ENCODE measurements around the gene GAN. TPM values are rescaled to one million over a fixed set of nuclear protein-coding genes. Genes with fewer than 3 reads are reported as not detected.

Gene GAN, protein sequence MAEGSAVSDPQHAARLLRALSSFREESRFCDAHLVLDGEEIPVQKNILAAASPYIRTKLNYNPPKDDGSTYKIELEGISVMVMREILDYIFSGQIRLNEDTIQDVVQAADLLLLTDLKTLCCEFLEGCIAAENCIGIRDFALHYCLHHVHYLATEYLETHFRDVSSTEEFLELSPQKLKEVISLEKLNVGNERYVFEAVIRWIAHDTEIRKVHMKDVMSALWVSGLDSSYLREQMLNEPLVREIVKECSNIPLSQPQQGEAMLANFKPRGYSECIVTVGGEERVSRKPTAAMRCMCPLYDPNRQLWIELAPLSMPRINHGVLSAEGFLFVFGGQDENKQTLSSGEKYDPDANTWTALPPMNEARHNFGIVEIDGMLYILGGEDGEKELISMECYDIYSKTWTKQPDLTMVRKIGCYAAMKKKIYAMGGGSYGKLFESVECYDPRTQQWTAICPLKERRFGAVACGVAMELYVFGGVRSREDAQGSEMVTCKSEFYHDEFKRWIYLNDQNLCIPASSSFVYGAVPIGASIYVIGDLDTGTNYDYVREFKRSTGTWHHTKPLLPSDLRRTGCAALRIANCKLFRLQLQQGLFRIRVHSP
- total RNA-seq = 9.0 TPM
- long read RNA-seq, full-length matches to known transcripts = 5 of 13 reads
- long read RNA-seq, partial matches to known transcripts = 2 of 13 reads
- long read RNA-seq, other reads (novel, unspliced or antisense) = 6 of 13 reads

- ATAC-seq (ENCODE audit: poor library complexity) = peak; percentile 98
- intact Hi-C loops (cut with DNase I) = loop anchor here (10.0 kb wide), 1 partner anchor 110 kb away; no protein-coding TSS in a partner anchor
Measured at GRCh38 chr16:81314603-81315270, at the start of gene GAN. GAN (plus strand) TSS chr16:81314962; CDS start chr16:81315114, 152 bp downstream.

GRCh38 chr16:81265052-81265451 is 49.7 kb upstream of the GAN start:
- intact Hi-C loops (cut with DNase I) = no loop called here
- ATAC-seq (ENCODE audit: poor library complexity) = no peak

More at GRCh38 chr16:81314603-81315270, at the start of gene GAN:
- DNase-seq = peak; percentile 97

GRCh38 chr16:81265658-81266451 is 48.9 kb upstream of the GAN start:
- peak; percentile 92 for DNase-seq
- peak; percentile 97 for ATAC-seq (ENCODE audit: poor library complexity)
- intact Hi-C loops (cut with DNase I) = no loop called here

More at GRCh38 chr16:81265052-81265451, 49.7 kb upstream of the GAN start:
- DNase-seq = no peak

- intact Hi-C loops (cut with DNase I) = no loop called here
- ATAC-seq (ENCODE audit: poor library complexity) = peak; percentile 29
- no peak for DNase-seq
Measured at GRCh38 chr16:81266680-81267095, 48.1 kb upstream of the GAN start.

- intact Hi-C loops (cut with DNase I) = no loop called here
- DNase-seq = no peak
Measured at GRCh38 chr16:81268509-81268908, 46.3 kb upstream of the GAN start.

GRCh38 chr16:81273223-81273950 is 41.4 kb upstream of the GAN start:
- DNase-seq (no peak), ATAC-seq (ENCODE audit: poor library complexity) (no peak)
- intact Hi-C loops (cut with DNase I) = no loop called here

More at GRCh38 chr16:81268509-81268908, 46.3 kb upstream of the GAN start:
- ATAC-seq (ENCODE audit: poor library complexity) = no peak

DNA sequence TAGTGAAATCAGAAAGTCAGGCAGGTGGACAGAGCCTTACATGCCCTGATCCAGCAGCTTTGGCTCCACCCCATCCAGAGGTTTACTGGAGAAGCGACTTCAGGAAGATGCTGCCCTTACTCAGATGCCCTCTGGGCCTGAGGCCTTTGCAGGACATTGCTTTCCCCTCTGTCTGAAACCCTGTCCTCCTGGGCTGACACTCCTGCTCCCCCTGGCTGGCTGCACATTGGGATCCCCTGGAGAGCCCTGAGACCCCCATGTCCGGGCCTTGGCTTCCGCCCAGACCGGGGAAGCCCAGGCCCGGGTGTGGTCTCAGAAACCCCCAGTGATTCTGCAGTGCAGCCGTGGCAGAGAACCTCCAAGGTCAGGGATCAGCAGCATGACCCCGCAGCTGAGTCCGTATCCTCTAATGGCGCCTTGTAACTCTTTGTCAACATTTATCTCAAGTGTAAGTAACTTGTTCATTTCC is 39.7 kb upstream of the GAN start:
- intact Hi-C loops (cut with DNase I) = no loop called here
- ATAC-seq (ENCODE audit: poor library complexity) (no peak), DNase-seq (no peak)

DNA sequence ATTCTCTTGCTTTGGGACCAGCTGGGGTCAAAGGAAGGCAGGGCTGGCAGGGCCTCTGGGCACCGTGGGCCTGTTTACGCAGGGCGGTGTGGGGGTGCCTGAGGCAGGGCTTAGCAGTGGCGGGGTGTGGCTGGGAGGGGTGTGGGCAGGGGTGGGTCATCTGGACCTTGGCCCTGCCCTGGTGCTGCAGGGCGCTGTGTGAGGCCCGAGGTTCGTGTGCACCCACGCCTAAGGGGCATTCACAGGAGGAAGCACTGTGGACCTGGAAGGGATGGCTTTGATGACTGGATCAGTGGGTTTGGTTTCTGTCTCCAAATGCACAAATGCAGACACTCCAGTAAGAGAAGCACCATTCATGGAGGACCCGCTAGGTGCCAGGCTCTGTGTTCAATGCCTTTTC is 39.0 kb upstream of the GAN start:
- DNase-seq = no peak
- peak; percentile 41 for ATAC-seq (ENCODE audit: poor library complexity)
- intact Hi-C loops (cut with DNase I) = no loop called here

DNA sequence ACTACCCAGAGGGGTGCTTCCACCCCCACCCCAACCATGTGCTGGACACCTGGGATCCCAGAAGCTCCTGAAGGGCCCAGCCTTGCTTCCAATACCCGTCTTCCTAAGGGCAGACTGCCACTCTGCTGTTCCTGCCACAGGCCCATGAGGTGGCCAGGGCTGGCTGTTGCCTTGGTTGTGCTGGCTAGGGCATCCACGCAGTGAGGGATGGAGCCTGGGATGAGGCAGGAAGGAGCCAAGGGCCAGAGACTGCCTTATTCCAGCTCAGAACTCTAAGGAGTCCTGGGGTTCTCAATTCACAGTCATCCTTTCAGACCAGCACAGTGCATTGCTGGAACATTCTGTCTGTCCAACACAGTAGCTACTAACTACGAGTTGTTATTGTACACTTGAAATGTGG is 38.4 kb upstream of the GAN start:
- no peak for ATAC-seq (ENCODE audit: poor library complexity)
- intact Hi-C loops (cut with DNase I) = no loop called here

GRCh38 chr16:81277541-81278080 is 37.2 kb upstream of the GAN start:
- DNase-seq (no peak), ATAC-seq (ENCODE audit: poor library complexity) (no peak)
- intact Hi-C loops (cut with DNase I) = no loop called here

More for the DNA sequence above, 38.4 kb upstream of the GAN start:
- no peak for DNase-seq

DNA sequence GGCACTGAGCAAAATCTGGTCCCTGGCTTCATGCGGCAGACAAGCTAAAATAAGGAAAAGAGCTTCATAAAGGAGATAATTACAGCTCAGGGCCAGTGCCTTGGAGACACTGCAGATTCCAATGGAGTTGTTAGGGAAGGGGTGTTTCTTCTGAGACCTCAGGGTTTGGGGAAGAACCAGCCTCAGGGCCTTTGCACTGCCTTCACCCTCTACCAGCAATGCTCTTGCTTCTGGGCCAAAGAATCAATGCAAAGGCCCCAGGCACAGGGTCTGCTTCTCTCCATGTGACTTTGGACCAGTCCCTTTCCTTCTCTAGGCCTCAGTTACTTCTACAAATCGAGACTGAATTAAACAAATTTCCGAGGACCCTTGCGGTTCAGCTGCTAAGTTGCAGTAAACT is 36.2 kb upstream of the GAN start:
- no peak for DNase-seq
- ATAC-seq (ENCODE audit: poor library complexity) = no peak
- intact Hi-C loops (cut with DNase I) = no loop called here

DNA sequence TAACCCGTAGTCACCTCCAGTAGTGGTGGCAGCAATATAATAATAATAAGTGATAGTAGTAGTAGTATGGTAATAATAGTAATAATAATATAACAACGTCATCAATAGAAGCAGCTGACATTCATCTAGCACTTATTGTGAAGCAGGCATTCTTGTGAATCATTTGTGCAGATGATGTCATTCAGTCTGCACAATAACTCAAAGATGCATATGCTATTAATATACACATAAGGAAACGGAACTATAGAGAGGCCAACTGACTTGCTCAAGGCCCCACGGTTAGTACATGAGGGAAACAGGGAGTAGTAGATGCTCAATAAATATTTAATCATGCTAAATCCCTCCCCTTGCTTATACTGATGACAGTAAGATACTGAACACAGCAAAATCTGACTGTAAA is 35.4 kb upstream of the GAN start:
- intact Hi-C loops (cut with DNase I) = no loop called here
- ATAC-seq (ENCODE audit: poor library complexity) (no peak), DNase-seq (no peak)

DNA sequence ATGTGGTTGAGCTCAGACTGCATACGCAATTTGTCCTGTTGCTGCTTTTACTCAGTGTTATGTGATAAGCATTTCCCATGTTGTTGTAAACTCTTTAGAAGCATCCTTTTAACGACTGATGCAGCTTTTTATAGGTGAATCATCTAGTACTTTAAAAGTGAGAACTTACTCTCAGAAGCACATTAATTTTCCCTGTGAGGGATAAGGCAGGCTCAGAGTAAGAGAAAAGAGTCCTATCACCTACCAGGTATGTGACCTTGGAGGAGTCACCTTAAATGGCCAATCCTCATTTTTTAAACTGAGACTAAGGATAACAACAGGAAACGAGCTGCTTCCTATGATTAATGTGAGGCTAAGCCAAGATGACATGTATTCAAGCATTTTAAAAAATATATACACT is 34.4 kb upstream of the GAN start:
- DNase-seq (no peak), ATAC-seq (ENCODE audit: poor library complexity) (no peak)
- intact Hi-C loops (cut with DNase I) = no loop called here

DNA sequence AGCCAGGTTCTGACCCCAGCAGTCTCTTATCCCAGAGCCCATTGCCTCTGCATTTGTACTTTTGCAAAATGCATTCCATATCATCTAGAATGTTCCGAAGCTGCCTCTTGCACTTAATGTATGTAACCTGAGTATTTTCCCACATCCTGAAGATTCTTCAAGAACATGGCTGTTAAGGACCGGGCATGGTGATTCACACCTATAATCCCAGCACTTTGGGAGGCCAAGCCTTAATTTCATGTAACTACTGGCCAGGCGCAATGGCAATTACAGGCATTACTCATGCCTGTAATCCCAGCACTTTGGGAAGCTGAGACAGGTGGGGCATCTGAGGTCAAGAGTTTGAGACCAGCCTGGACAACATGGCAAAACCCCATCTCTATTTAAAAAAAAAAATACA is 31.7 kb upstream of the GAN start:
- no peak for ATAC-seq (ENCODE audit: poor library complexity)
- intact Hi-C loops (cut with DNase I) = no loop called here
- no peak for DNase-seq

DNA sequence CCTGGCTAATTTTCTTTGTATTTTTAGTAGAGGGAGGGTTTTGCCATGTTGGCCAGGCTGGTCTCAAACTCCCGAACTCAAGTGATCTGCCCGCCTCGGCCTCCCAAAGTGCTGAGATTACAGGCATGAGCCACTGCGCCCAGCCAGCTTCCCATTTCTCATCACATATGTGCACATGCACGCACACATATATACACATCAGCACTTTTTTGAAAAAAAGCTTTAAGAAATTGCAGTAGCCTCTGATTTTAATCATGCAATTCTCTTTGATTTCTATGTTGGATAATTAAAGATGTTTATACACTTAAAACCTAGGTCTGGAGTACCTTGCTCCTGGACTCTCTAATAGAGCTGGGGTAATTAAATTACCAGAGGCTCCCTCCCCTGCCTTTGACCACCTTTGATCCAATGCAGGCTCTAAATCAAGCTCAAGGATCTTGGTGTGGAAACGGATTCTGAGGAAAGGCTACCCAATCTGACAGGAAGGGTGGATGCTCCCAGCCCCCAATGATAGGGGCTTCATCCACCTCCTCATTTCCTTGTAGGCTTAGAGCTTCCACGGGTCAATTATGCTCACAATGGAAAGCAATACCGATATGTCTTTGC is 29.7 kb upstream of the GAN start:
- intact Hi-C loops (cut with DNase I) = no loop called here
- no peak for DNase-seq
- no peak for ATAC-seq (ENCODE audit: poor library complexity)

GRCh38 chr16:81286190-81286589 is 28.6 kb upstream of the GAN start:
- DNase-seq = no peak
- no peak for ATAC-seq (ENCODE audit: poor library complexity)
- intact Hi-C loops (cut with DNase I) = no loop called here

DNA sequence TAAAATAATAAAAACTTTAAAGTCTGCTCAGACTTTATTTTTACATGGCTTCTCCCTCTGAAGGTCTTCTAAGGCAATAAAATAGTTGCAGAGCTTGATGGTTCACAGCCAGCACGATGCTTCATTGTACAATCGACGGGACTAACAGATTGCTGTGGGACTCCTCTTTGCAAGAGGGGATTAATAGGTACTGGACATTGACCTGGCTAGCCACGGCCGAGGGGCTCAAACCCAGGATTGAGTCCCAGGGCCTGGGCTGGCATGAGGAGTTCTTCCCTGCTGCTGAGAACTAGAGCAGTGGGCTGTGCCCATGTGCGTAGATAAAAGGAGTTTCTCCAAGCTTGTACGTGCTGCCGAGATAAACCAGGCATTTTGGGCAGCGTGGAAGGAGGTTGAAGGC is 23.6 kb upstream of the GAN start:
- intact Hi-C loops (cut with DNase I) = no loop called here
- DNase-seq (no peak), ATAC-seq (ENCODE audit: poor library complexity) (no peak)

All from Right ventricle myocardium superior (tissue), 1 donor.